OCI-LY1 (cell line): ENCODE results near the gene PARS2.

Source experiments
- CTCF ChIP-seq: fragments of 200-600 bp; sonication (generic), shearing (Covaris generic); IDR thresholded peaks from 2 replicates; pipeline ENCODE4 v1.5.1; 2017; ENCODE audit warnings: mild to moderate bottlenecking, antibody characterized with exemption, low read length, moderate library complexity, mixed read lengths
- EZH2 ChIP-seq: fragments of 200-600 bp; sonication (generic), shearing (Covaris generic); IDR thresholded peaks from 2 replicates; pipeline ENCODE4 v1.8.0; 2017; ENCODE audit warnings: borderline replicate concordance, mixed run types, mild to moderate bottlenecking, antibody characterized with exemption, low read length, moderate library complexity, mixed read lengths

DNA sequence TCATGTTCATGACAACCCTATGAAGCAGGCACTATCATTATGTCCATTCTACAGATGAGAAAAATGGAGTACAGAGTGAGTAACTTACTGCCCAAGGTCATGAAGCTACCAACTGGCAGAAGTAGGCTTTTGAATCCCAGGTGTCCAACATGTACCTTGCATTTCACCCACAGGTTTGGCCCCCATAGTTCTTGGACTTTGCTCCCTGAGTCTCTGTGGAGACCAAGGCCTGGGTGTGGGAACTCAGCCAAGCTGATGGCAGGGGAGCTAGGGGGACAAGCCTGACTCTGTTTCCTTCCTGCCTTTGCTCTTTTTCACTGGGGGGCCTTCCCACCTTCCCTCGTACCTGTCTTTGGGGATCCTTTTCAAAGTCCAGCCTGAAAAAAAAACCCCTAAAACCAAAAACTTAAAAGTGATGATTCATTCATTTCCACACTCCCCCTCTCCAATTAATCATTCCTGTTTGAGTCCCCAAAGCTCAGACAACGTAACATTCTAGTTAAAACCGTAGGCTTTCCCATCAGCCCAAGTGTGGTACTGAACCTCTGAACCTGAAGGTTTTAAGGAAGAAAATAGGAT lies 45.3 kb upstream of the PARS2 start:
- TF ChIP-seq CTCF (no peak), EZH2 (no peak)
